ENCODE data around the gene AIP.

AIP gene

DNA sequence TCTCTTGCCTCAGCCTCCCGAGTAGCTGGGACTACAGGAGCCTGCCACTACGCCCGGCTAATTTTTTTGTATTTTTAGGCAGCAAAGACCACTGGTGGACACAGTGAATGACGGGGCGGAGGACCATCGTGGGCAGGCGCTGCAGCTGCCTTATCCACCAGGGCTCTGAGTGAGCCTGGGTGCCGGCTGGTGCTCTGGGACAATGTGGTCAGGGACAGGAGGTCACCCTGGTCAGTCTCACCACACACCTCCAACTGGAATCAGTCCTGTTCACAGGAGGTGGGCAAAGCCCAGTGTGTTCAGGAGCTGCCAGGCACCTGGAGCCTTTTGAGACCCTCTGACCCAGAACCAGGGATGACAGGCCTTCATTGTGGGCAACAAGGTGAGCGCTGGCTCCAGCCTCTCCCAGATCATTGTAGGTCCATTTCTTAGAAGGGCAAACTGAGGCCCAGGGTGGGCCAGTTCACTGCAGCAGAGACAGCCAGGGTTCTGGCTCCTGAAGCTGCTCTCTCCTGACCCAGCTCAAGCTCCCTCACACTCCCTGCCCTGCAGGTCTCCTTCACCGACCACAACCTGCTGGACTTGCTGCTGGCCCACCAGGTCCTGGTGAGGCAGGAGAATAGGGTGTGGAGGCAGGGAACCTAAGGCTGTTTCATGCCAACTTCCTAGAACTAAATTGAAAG, 56.1 kb downstream of the AIP start:
- no peak overlapping the region for H3K4me3 ChIP-seq (replicated peaks; ENCODE audit: low read depth, low read length)
- no peak for DNase-seq (ENCODE audit: extremely low read depth, low read depth)
- TF ChIP-seq, protein P1, sequence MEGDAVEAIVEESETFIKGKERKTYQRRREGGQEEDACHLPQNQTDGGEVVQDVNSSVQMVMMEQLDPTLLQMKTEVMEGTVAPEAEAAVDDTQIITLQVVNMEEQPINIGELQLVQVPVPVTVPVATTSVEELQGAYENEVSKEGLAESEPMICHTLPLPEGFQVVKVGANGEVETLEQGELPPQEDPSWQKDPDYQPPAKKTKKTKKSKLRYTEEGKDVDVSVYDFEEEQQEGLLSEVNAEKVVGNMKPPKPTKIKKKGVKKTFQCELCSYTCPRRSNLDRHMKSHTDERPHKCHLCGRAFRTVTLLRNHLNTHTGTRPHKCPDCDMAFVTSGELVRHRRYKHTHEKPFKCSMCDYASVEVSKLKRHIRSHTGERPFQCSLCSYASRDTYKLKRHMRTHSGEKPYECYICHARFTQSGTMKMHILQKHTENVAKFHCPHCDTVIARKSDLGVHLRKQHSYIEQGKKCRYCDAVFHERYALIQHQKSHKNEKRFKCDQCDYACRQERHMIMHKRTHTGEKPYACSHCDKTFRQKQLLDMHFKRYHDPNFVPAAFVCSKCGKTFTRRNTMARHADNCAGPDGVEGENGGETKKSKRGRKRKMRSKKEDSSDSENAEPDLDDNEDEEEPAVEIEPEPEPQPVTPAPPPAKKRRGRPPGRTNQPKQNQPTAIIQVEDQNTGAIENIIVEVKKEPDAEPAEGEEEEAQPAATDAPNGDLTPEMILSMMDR (IDR thresholded peaks at IDR 0.05; ENCODE audit: low read depth, low read length, missing control alignments), result no peak

DNA sequence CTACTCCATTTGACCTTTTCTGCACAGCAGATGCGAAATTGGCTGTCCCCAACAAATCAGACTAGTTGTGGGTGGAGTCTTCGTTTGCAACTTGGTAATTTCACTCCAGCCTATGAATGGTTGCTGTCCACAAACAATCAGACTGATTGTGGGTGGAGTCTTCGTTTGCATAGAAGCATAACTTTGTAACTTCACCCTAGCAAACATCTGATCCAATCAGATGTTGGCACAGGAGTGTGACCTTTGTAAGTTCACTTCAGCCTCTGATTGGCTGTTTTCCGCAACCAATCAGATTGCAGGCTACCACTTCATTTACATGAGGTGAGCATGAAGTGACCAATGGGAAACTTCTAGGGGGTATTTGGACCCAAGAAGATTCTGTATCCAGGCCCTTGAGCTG, 56.7 kb downstream of the AIP start:
- no peak overlapping the region for H3K4me3 ChIP-seq (replicated peaks; ENCODE audit: low read depth, low read length)
- no peak for DNase-seq (ENCODE audit: extremely low read depth, low read depth)
- TF ChIP-seq, protein P1 (IDR thresholded peaks at IDR 0.05; ENCODE audit: low read depth, low read length, missing control alignments), result no peak

Measured in HFF-Myc (cell line).